HG03354 (cell line): ENCODE results near the gene DIP2B.

Experiments
- ATAC-seq: cut with Tn5 transposase; IDR thresholded peaks from one replicate; pipeline ENCODE4 v1.9.1; 2021; ENCODE audit warnings: mild to moderate bottlenecking; ENCODE audit not compliant: unreplicated experiment, poor library complexity, severe bottlenecking

DIP2B gene

GRCh38 chr12:50603817-50604639 is 99.2 kb downstream of the DIP2B start:
- ATAC-seq, result no peak

DNA sequence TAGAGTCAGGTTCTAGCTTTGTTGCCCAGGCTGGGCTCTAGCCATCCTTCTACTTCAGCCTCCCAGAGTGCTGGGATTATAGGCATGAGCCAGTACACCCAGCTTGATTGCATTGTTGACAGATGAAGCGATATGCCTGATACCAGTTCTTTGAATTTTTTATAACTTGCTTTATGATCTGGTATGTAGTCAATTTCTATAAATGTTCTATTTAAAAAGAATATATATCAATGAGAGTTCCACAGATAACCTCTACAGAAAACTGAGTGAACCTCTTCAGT is 99.8 kb downstream of the DIP2B start:
- no peak for ATAC-seq

DNA sequence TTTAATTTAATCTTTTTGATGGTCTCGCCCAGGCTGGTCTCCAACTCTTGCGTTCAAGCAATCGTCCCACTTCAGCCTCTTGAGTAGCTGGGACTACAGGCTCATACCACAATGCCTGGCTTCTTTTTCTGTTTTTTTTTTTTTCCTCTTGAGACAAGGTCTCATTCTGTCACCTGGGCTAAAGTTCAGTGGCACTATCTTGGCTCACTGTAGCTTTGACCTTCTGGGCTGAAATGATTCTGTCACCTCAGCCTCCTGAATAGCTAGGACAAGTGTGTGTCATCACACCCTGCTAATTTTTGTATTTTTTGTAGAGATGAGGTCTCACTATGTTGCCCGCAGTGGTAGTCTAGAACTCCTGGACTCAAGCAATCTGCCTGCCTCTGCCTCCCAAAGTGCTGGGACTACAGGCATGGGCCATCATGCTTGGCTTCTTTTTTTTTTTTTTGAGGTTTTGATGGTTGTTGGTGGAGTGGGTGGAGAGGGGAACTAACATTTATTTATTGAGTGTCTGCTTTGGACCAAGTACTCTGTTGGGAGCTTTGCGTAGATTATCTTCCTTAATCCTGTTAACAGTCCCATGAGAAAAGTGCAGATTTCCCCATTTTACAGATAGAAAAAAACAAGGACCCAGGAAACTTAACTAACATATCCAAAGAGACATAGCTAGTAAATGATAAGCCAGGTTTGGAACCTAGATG is 102.0 kb downstream of the DIP2B start:
- no peak for ATAC-seq

DNA sequence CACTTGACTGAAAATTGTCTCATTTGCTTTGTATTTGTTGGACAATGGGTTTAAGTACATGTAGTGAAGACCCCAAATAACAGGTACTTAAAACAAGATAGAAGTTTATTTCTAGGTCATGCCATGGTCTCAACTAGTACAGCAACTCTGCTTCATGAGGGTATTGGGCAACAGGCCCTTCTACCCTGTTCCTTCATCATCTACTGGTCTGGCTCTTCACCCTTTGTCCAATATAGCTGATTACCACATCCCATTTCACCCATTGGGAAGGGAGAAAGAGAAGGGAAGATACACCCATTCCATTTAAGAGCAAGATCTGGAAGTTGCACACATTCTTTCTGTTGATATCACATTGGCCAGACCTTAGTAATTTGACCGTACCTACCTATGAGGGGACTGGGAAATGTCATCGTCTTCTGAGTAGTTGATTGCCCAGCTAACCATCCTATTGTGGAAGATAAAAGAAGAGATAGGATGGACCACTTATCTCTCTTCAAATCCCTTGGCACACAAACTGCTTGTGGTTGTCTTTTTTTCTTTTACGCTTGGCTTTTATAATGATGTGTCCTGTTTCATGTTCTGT is 104.6 kb downstream of the DIP2B start:
- no peak for ATAC-seq

DNA sequence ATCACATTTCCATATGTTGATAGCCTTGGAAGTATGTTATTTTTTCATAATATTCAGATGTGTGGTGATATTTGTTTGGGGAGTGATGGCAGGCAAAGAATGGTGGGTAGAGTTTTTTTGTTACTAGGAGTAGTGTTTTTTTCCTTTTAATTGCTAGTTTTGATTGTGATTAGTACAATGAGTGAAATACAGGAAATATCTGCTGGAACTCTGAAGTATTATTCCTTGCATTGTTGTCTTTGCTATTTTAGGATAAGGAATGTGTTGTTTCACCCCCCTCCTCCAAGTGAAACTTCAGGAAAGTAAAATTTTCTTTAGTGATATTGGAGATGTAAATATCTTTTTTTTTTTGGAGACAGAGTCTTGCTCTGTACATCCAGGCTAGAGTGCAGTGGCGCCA is 105.4 kb downstream of the DIP2B start:
- no peak for ATAC-seq

GRCh38 chr12:50611021-50611744 is 106.4 kb downstream of the DIP2B start:
- no peak for ATAC-seq

DNA sequence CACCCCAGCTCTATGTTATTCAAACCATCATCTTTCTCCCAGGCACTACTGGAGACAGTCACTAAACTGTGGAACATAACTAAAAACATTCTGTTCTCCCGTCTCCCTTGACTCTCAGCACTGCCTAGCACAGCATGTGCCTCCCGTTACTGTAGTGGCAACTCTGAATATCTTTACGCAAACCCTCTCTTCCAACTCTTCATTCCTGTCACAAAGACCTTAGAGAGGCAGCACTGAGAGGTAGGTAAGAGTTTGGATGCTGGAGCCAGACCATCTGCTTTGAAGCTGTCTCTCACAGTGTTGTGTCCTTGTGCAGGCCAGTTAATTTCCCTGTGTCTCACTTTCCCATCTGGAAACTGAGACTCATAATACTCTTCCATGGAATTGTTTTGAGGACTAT is 108.1 kb downstream of the DIP2B start:
- no peak for ATAC-seq

- no peak for ATAC-seq
Observed at GRCh38 chr12:50613463-50613862, 108.7 kb downstream of the DIP2B start.

DNA sequence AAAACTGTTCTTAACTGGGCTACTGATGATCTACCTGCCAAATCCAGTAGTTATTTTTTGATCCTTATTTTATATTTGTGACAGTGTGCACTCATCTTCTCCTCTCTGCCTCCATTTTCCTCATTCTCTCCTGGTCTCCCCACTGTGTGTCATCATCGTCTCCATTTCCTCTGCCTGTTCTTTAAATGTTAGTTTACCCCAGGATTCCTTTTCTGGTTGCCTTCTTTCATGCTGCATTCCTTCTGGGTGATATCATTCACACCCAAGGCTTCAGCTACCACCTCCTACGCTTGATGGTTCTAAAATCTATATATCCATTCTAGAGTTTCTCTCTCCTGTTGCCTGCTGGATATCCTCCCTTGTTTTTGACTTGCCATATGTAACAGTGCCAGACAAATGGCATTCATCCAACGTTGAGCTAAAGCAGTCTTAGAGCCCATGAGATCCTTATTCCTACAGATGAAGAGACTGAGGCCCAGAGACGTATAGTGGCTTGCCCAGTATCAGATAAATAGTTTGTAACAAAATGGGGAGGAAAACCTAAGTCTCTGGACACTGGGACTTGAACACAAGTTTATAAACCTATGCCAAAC is 109.5 kb downstream of the DIP2B start:
- ATAC-seq, result no peak

- no peak for ATAC-seq
Observed at GRCh38 chr12:50615145-50615906, 110.5 kb downstream of the DIP2B start.

DNA sequence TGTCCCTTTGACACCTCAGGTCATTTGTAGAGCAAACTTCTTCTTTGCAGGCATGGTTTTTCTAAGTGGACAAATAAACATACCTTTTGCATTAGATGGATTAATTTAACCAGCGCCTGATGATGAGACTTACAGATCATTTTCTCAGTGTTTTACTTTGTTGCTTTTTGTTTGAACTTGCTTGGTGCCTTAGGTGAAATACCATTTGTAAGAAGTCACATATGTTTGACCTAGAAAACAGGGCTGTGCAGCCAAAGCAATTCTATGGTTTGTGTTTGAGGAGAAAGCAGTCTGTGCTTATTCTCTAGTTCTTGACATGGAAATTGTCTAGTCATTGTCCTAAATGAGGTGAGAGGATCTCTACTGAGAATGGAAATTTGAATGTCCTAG is 111.1 kb downstream of the DIP2B start:
- ATAC-seq, result no peak

DNA sequence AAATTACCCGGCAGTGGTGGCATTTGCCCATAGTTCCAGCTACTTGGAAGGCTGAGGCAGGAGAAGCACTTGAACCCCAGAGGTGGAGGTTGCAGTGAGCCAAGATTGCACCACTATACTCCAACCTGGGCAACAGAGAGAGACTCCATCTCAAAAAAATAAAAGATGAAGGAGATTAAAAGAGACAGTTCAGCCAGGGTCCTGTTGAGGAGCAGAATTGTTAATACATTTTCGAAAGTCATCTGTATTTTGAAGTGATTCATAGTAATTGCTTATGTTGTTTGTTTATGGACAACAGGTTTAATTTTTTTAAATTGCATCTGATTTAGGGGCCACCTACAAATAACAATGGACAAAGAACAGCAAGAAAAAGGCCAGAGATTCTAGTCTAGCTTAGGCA is 112.9 kb downstream of the DIP2B start:
- ATAC-seq, result no peak

- no peak for ATAC-seq
Observed at GRCh38 chr12:50618864-50619609, 114.3 kb downstream of the DIP2B start.

DNA sequence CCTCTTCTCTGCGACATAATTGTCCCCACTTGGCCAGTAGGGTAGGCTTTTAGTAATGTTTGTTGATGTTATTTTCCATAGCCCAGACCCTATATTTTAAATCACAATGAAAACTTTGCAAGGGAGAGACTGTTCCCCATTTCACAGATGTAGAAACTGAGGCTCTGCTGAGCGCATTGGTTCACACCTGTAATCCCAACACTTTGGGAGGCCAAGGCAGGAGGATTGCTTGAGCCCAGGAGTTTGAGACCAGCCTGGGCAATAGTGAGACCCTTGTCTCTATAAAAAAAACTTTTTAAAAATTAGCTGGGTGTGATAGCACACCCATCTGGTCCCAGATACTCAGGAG is 114.8 kb downstream of the DIP2B start:
- no peak for ATAC-seq

- no peak for ATAC-seq
Observed at GRCh38 chr12:50620109-50620977, 115.6 kb downstream of the DIP2B start.

DNA sequence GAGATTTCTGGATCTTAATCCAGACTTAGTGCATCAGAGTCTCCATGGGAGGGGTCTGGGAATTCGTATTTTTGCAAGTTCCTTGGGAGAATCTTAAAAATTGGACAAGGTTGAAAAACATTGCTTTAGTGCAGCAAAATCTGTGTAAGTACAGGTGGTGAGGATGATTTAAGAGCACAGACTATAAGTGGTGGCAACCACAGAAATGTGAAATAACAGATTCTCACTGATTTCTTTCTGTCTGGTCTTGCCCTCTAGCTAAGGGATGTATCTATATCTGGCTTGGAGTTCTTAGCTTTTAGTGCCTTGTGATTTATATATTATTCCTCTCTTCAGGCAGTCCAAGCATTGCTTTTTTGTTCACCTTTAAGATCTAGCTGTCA is 116.2 kb downstream of the DIP2B start:
- ATAC-seq, result no peak

DNA sequence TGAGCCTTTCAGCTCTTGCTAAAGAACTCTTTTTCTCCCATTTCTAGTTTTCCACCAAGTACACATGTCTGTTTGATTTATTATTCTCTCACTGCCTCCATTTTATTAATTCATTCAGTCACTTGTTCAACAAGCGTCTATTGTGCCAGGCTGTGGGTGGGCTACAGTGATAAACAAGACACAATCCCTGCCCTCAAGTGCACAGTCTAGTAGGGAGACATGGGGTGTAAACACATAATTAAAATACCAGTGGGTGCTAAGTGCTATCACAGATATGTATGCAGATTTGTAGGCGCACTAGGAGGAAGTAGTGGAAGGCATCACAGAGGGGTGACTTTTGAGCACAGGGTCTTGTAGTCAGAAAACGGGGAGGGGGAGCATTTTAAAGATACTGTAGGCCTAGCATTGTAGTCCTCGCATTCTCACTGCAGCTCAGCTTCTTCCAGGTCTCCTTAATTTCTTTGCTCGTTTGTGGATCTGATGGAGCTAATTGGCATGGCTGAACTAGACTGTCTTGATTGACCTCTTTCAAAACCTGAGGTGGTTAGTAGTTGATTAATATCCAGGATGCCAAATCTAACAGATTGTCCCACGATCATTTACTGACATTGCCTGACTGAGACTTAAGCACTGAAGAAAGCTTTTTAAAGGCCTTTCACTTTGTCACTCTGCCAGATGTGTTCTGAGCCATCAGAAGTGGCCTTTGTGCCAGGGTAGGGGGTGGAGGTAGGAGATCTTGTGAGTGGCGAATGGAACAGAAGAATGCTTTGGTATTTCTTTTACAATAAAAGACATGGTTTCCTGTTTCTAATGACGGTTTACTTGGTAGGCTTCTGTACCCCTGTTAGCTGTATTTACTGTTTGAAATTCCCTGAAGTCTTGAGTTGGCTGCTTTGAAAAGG is 116.9 kb downstream of the DIP2B start:
- no peak for ATAC-seq
